ENCODE results near the gene IL1R1. TPM values are rescaled to one million over a fixed set of nuclear protein-coding genes. Genes with fewer than 3 reads are reported as not detected.
A peak's percentile ranks its signal among the peaks of the same experiment; 100 is the strongest.

IL1R1 gene
- total and polyA plus RNA-seq, 2 donors = 34.9 to 72.7 TPM

- DNase-seq (ENCODE audit: extremely low spot score) = no peak
- no peaks in the 10 kb centered on the region for H3K4me1 ChIP-seq (ENCODE audit: insufficient read depth)
- H3K36me3 ChIP-seq (ENCODE audit: insufficient read depth) = no peaks in the 10 kb centered on the region
- no peak overlapping the region for H3K27ac ChIP-seq (ENCODE audit: low read depth)
- no peak overlapping the region for H3K4me3 ChIP-seq (ENCODE audit: low read depth, low read length)
- WGBS = 62% methylated on average over 1 of the region's 1 CpG
Measured at GRCh38 chr2:102139851-102140250, 2.7 kb upstream of the IL1R1 start.

- WGBS = 97% methylated on average over 2 of the region's 2 CpGs
- Histone ChIP-seq H3K36me3 (ENCODE audit: insufficient read depth) (no peaks in the 10 kb centered on the region), H3K27ac (ENCODE audit: low read depth) (peak overlapping the region; percentile 6), H3K4me1 (ENCODE audit: insufficient read depth) (no peaks in the 10 kb centered on the region), H3K4me3 (ENCODE audit: low read depth, low read length) (no peak overlapping the region)
- no peak for DNase-seq (ENCODE audit: extremely low spot score)
Measured at GRCh38 chr2:102140377-102140776, 2.2 kb upstream of the IL1R1 start.

- WGBS = 55% methylated on average over 15 of the region's 15 CpGs
- DNase-seq (ENCODE audit: extremely low spot score) = peak; percentile 61
- no peaks in the 10 kb centered on the region for H3K4me1 ChIP-seq (ENCODE audit: insufficient read depth)
- no peaks in the 10 kb centered on the region for H3K36me3 ChIP-seq (ENCODE audit: insufficient read depth)
- peak overlapping the region; percentile 56 for H3K27ac ChIP-seq (ENCODE audit: low read depth)
- H3K4me3 ChIP-seq (ENCODE audit: low read depth, low read length) = peak overlapping the region; percentile 19
Measured at GRCh38 chr2:102141011-102141943, 1.3 kb upstream of the IL1R1 start.

GRCh38 chr2:102142829-102143449 lies 393 bp downstream of the IL1R1 start:
- peak overlapping the region; percentile 74 for H3K4me3 ChIP-seq (ENCODE audit: low read depth, low read length)
- WGBS = 11% methylated on average over 42 of the region's 42 CpGs
- peak overlapping the region; percentile 76 for H3K27ac ChIP-seq (ENCODE audit: low read depth)
- no peaks in the 10 kb centered on the region for H3K4me1 ChIP-seq (ENCODE audit: insufficient read depth)
- H3K36me3 ChIP-seq (ENCODE audit: insufficient read depth) = no peaks in the 10 kb centered on the region
- DNase-seq (ENCODE audit: extremely low spot score) = no peak

- H3K4me1 ChIP-seq (ENCODE audit: insufficient read depth) = no peaks in the 10 kb centered on the region
Measured at GRCh38 chr2:102143450-102143985, 972 bp downstream of the IL1R1 start.

GRCh38 chr2:102144128-102144527 lies 1.6 kb downstream of the IL1R1 start:
- no peaks in the 10 kb centered on the region for H3K36me3 ChIP-seq (ENCODE audit: insufficient read depth)
- H3K27ac ChIP-seq (ENCODE audit: low read depth) = no peak overlapping the region
- no peaks in the 10 kb centered on the region for H3K4me1 ChIP-seq (ENCODE audit: insufficient read depth)
- peak overlapping the region; percentile 74 for H3K4me3 ChIP-seq (ENCODE audit: low read depth, low read length)
- WGBS = 48% methylated on average over 4 of the region's 4 CpGs
- DNase-seq (ENCODE audit: extremely low spot score) = no peak

More at GRCh38 chr2:102143450-102143985, 972 bp downstream of the IL1R1 start:
- peak overlapping the region; percentile 74 for H3K4me3 ChIP-seq (ENCODE audit: low read depth, low read length)
- peak overlapping the region; percentile 76 for H3K27ac ChIP-seq (ENCODE audit: low read depth)
- WGBS = 61% methylated on average over 10 of the region's 10 CpGs
- DNase-seq (ENCODE audit: extremely low spot score) = no peak
- H3K36me3 ChIP-seq (ENCODE audit: insufficient read depth) = no peaks in the 10 kb centered on the region

- 92% methylated on average over 4 of the region's 4 CpGs for WGBS
- H3K36me3 ChIP-seq (ENCODE audit: insufficient read depth) = no peaks in the 10 kb centered on the region
Measured at GRCh38 chr2:102145107-102145506, 2.6 kb downstream of the IL1R1 start.

GRCh38 chr2:102145934-102146333 lies 3.4 kb downstream of the IL1R1 start:
- Histone ChIP-seq H3K36me3 (ENCODE audit: insufficient read depth) (no peaks in the 10 kb centered on the region), H3K4me3 (ENCODE audit: low read depth, low read length) (no peak overlapping the region), H3K27ac (ENCODE audit: low read depth) (no peak overlapping the region), H3K4me1 (ENCODE audit: insufficient read depth) (peaks cover 2% of the 10 kb centered on the region)
- DNase-seq (ENCODE audit: extremely low spot score) = no peak
- 96% methylated on average over 4 of the region's 4 CpGs for WGBS

More at GRCh38 chr2:102145107-102145506, 2.6 kb downstream of the IL1R1 start:
- H3K27ac ChIP-seq (ENCODE audit: low read depth) = no peak overlapping the region
- peaks cover 1% of the 10 kb centered on the region for H3K4me1 ChIP-seq (ENCODE audit: insufficient read depth)
- H3K4me3 ChIP-seq (ENCODE audit: low read depth, low read length) = no peak overlapping the region
- DNase-seq (ENCODE audit: extremely low spot score) = no peak

- H3K36me3 ChIP-seq (ENCODE audit: insufficient read depth) = no peaks in the 10 kb centered on the region
- peaks cover 2% of the 10 kb centered on the region for H3K4me1 ChIP-seq (ENCODE audit: insufficient read depth)
- H3K27ac ChIP-seq (ENCODE audit: low read depth) = no peak overlapping the region
- H3K4me3 ChIP-seq (ENCODE audit: low read depth, low read length) = no peak overlapping the region
- no peak for DNase-seq (ENCODE audit: extremely low spot score)
- WGBS = 87% methylated on average over 3 of the region's 3 CpGs
Measured at GRCh38 chr2:102147935-102148334, 5.4 kb downstream of the IL1R1 start.

- H3K4me1 ChIP-seq (ENCODE audit: insufficient read depth) = peaks cover 2% of the 10 kb centered on the region
- H3K27ac ChIP-seq (ENCODE audit: low read depth) = no peak overlapping the region
- 73% methylated on average over 2 of the region's 2 CpGs for WGBS
- no peak overlapping the region for H3K4me3 ChIP-seq (ENCODE audit: low read depth, low read length)
- no peak for DNase-seq (ENCODE audit: extremely low spot score)
- no peaks in the 10 kb centered on the region for H3K36me3 ChIP-seq (ENCODE audit: insufficient read depth)
Measured at GRCh38 chr2:102149243-102149642, 6.7 kb downstream of the IL1R1 start.

- no peak for DNase-seq (ENCODE audit: extremely low spot score)
- peaks cover 2% of the 10 kb centered on the region for H3K36me3 ChIP-seq (ENCODE audit: insufficient read depth)
- H3K27ac ChIP-seq (ENCODE audit: low read depth) = no peak overlapping the region
- H3K4me1 ChIP-seq (ENCODE audit: insufficient read depth) = peaks cover 2% of the 10 kb centered on the region
- no peak overlapping the region for H3K4me3 ChIP-seq (ENCODE audit: low read depth, low read length)
- WGBS = 82% methylated on average over 9 of the region's 9 CpGs
Measured at GRCh38 chr2:102149644-102150455, 7.3 kb downstream of the IL1R1 start.

GRCh38 chr2:102154364-102154763 lies 11.8 kb downstream of the IL1R1 start:
- Histone ChIP-seq H3K27ac (ENCODE audit: low read depth) (no peak overlapping the region), H3K36me3 (ENCODE audit: insufficient read depth) (peaks cover 2% of the 10 kb centered on the region), H3K4me1 (ENCODE audit: insufficient read depth) (peaks cover 5% of the 10 kb centered on the region), H3K4me3 (ENCODE audit: low read depth, low read length) (no peak overlapping the region)
- DNase-seq (ENCODE audit: extremely low spot score) = no peak
- WGBS = 89% methylated on average over 6 of the region's 6 CpGs

Data from urinary bladder (tissue), 4 donors.